Neural crest cell (in vitro differentiated cells): ENCODE measurements around the gene C2CD2. TPM values are rescaled to one million over a fixed set of nuclear protein-coding genes. Genes with fewer than 3 reads are reported as not detected.

ENCODE experiments used
- DNase-seq: peaks from one replicate; pipeline ENCODE4 v3.0.0; 2021; ENCODE audit warnings: low read depth, mixed read lengths, low spot score
- H3K27ac Mint-ChIP-seq: one replicate; pipeline ENCODE4 v1.8.0; 2021; ENCODE audit warnings: mild to moderate bottlenecking, mixed read lengths; ENCODE audit not compliant: unreplicated experiment
- H3K27me3 Mint-ChIP-seq: 2 replicates; pipeline ENCODE4 v1.8.0; 2021; ENCODE audit warnings: low read depth, mild to moderate bottlenecking, mixed read lengths
- H3K36me3 Mint-ChIP-seq: 2 replicates; pipeline ENCODE4 v1.8.0; 2021; ENCODE audit warnings: low read depth, mild to moderate bottlenecking, mixed read lengths
- H3K4me1 Mint-ChIP-seq: 2 replicates; pipeline ENCODE4 v1.8.0; 2021; ENCODE audit warnings: mixed read lengths
- H3K4me3 Mint-ChIP-seq: one replicate; pipeline ENCODE4 v1.8.0; 2021; ENCODE audit warnings: mild to moderate bottlenecking, mixed read lengths
- H3K9me3 Mint-ChIP-seq: 2 replicates; pipeline ENCODE4 v1.8.0; 2021; ENCODE audit warnings: mixed read lengths
- CTCF ChIP-seq: fragments of 200-600 bp; sonication (generic); conservative IDR thresholded peaks from 2 replicates; pipeline ENCODE4 v1.5.0; 2021; ENCODE audit warnings: antibody characterized with exemption, mild to moderate bottlenecking
- total RNA-seq: library from RNA; stranded (reverse); gene quantifications from 2 replicates; pipeline ENCODE4 v1.2.1, GENCODE V29; 2021

The C2CD2 gene
- total RNA-seq, 1 donor from 2014 or later: 13.0 TPM

- no peak for DNase-seq
- H3K27ac Mint-ChIP-seq: no peak overlapping the region
- H3K36me3 Mint-ChIP-seq: peaks cover 2% of the 10 kb centered on the region
- H3K4me3 Mint-ChIP-seq: no peak overlapping the region
- peaks cover 32% of the 10 kb centered on the region for H3K4me1 Mint-ChIP-seq
- H3K27me3 Mint-ChIP-seq: peaks cover 2% of the 10 kb centered on the region
- H3K9me3 Mint-ChIP-seq: no peaks in the 10 kb centered on the region
- TF ChIP-seq CTCF: no peak
Observed at GRCh38 chr21:41928621-41929220, 25.1 kb downstream of the C2CD2 start.

DNA sequence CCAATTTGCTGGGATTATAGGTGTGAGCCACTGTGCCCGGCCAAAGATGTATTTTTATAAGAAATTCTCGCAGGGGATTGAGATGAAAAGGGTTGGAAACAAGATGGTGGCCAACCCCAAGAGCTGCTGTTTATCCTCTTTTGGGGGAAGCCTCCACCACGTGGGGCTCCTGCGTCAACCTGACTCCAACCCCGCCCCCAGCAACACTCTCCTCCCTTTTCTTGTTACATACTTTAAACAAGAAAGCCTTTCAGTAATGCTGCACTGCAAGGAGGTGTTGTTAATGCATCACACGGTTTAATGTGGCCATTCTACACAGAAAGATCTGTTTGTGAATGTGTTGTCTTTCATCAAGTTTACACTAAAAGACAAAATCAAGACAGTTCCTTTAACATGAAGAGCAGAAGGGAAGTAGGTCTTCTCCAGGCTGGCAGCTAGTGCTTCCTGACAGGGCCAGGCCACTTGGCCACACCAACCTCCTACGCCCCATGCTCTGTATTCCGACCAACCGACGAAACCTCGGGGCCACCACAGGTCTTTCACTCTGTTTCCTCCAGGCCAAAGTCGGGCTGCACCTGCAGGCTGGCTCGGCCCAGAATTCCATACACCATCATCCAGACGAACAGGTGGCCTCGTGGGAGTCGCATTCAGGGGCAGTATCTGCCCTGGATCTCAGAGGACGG, 25.9 kb downstream of the C2CD2 start:
- H3K27ac Mint-ChIP-seq: no peak overlapping the region
- H3K4me1 Mint-ChIP-seq: peaks cover 25% of the 10 kb centered on the region
- peaks cover 2% of the 10 kb centered on the region for H3K36me3 Mint-ChIP-seq
- DNase-seq: no peak
- H3K27me3 Mint-ChIP-seq: peaks cover 2% of the 10 kb centered on the region
- H3K9me3 Mint-ChIP-seq: no peaks in the 10 kb centered on the region
- no peak overlapping the region for H3K4me3 Mint-ChIP-seq
- TF ChIP-seq CTCF: no peak

DNA sequence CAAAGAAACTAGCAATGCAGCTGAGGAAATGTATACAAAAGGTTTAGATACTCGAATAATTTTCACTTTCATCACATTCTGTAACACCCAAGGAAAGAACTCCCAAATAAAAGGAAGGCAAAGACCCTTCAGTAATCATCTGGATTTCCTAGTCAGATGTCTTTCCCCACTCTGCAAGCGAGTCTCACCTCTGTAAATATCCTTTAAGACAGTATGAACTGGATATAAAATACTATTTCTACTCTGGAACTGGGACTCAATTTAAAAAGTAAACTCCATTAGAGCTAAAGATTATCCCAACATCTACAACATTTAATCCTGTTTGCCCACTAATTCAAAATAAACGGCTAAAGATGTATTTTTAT, 27.0 kb downstream of the C2CD2 start:
- Mint-ChIP-seq H3K4me3 (no peak overlapping the region), H3K4me1 (peaks cover 22% of the 10 kb centered on the region), H3K27me3 (peaks cover 2% of the 10 kb centered on the region), H3K36me3 (peaks cover 2% of the 10 kb centered on the region), H3K27ac (no peak overlapping the region), H3K9me3 (no peaks in the 10 kb centered on the region)
- no peak for DNase-seq
- TF ChIP-seq CTCF: no peak

GRCh38 chr21:41926117-41926806, 27.6 kb downstream of the C2CD2 start:
- Mint-ChIP-seq H3K9me3 (no peaks in the 10 kb centered on the region), H3K27ac (no peak overlapping the region), H3K27me3 (peaks cover 2% of the 10 kb centered on the region), H3K4me3 (no peak overlapping the region), H3K36me3 (peaks cover 2% of the 10 kb centered on the region), H3K4me1 (peaks cover 22% of the 10 kb centered on the region)
- TF ChIP-seq CTCF: no peak
- DNase-seq: no peak

DNA sequence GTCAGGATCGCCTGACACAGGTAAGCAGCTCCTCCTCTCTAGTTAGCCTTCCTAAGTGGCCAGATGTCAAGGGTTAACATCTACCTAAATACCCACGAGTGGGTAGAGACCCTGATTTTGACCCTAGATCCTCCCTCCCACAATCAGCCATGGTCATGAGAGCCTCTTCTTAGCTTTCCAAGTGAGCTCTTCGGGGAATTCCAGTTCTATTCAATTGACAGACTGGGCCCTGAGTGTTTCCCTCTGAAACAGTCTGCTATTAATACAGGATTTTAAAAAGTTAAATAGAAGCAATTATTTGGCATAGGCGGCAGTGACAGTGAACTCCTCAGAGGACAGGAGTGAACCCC, 28.1 kb downstream of the C2CD2 start:
- TF ChIP-seq CTCF: no peak
- Mint-ChIP-seq H3K27ac (no peak overlapping the region), H3K9me3 (no peaks in the 10 kb centered on the region), H3K4me1 (peaks cover 16% of the 10 kb centered on the region), H3K27me3 (peaks cover 2% of the 10 kb centered on the region), H3K4me3 (no peak overlapping the region), H3K36me3 (no peaks in the 10 kb centered on the region)
- no peak for DNase-seq
